GM23248 (cell line): Measurements from ENCODE around the gene ECI1. TPM values are rescaled to one million over a fixed set of nuclear protein-coding genes. Genes with fewer than 3 reads are reported as not detected.

Source experiments
- DNase-seq: peaks from one replicate; pipeline ENCODE4 v3.0.0-alpha.2; 2015
- H2AFZ ChIP-seq: fragments of 200-600 bp; sonication (generic); 2 replicates; pipeline ENCODE4 v1.6.1; 2016; ENCODE audit warnings: antibody characterized with exemption
- H3F3A ChIP-seq: fragments of 200-600 bp; sonication (generic); 2 replicates; pipeline ENCODE4 v1.6.1; 2016; ENCODE audit warnings: mild to moderate bottlenecking, antibody characterized with exemption, mixed run types; ENCODE audit not compliant: insufficient read depth
- H3K27ac ChIP-seq: fragments of 200-600 bp; sonication (generic); 2 replicates; pipeline ENCODE4 v1.5.1; 2016; ENCODE audit warnings: mild to moderate bottlenecking
- H3K27me3 ChIP-seq: fragments of 200-600 bp; sonication (generic); replicated peaks from 2 replicates; pipeline ENCODE4 v1.6.1; 2016; ENCODE audit warnings: mild to moderate bottlenecking; ENCODE audit not compliant: insufficient read depth
- H3K36me3 ChIP-seq: fragments of 200-600 bp; sonication (generic); 2 replicates; pipeline ENCODE4 v1.6.1; 2016; ENCODE audit warnings: low read depth, mild to moderate bottlenecking
- H3K4me1 ChIP-seq: fragments of 200-600 bp; sonication (generic); 2 replicates; pipeline ENCODE4 v1.6.1; 2016; ENCODE audit warnings: mild to moderate bottlenecking; ENCODE audit not compliant: insufficient read depth
- H3K4me2 ChIP-seq: fragments of 200-600 bp; sonication (generic); one replicate; pipeline ENCODE4 v1.6.1; 2016; ENCODE audit warnings: mild to moderate bottlenecking; ENCODE audit not compliant: unreplicated experiment
- H3K4me3 ChIP-seq: fragments of 200-600 bp; sonication (generic); 2 replicates; pipeline ENCODE4 v1.5.1; 2016; ENCODE audit warnings: mild to moderate bottlenecking
- H3K79me2 ChIP-seq: fragments of 200-600 bp; sonication (generic); 2 replicates; pipeline ENCODE4 v1.6.1; 2016; ENCODE audit warnings: mild to moderate bottlenecking; ENCODE audit not compliant: insufficient read depth
- H3K9ac ChIP-seq: fragments of 200-600 bp; sonication (generic); 2 replicates; pipeline ENCODE4 v1.6.1; 2016; ENCODE audit warnings: mild to moderate bottlenecking
- H3K9me2 ChIP-seq: fragments of 200-600 bp; sonication (generic); 2 replicates; pipeline ENCODE4 v1.6.1; 2016; ENCODE audit warnings: mixed run types, mild to moderate bottlenecking, moderate library complexity; ENCODE audit not compliant: insufficient read depth
- H3K9me3 ChIP-seq: fragments of 200-600 bp; sonication (generic); one replicate; pipeline ENCODE4 v1.6.1; 2017; ENCODE audit warnings: low read depth
- H4K20me1 ChIP-seq: fragments of 200-600 bp; sonication (generic); 2 replicates; pipeline ENCODE4 v1.6.0; 2016; ENCODE audit not compliant: insufficient read depth
- EZH2 ChIP-seq: fragments of 200-600 bp; sonication (generic); IDR thresholded peaks from 2 replicates; pipeline ENCODE4 v1.6.1; 2018; ENCODE audit warnings: antibody characterized with exemption, mild to moderate bottlenecking; ENCODE audit not compliant: insufficient read depth, poor library complexity, severe bottlenecking
- EZH2phosphoT487 ChIP-seq: fragments of 200-600 bp; sonication (generic); IDR thresholded peaks from 2 replicates; pipeline ENCODE4 v1.6.1; 2018; ENCODE audit warnings: antibody characterized with exemption, moderate library complexity, mild to moderate bottlenecking, low read depth; ENCODE audit not compliant: insufficient read depth
- WGBS, 2 experiments: methylation state at CpG; one replicate each; pipeline ENCODE4 v1.1.6; 2015 to 2017; ENCODE audit warnings: low lambda C conversion rate in 2 of 2, low coverage in 1 of 2; ENCODE audit errors: missing lambda C conversion rate in 2 of 2; 5-methylcytosine and 5-hydroxymethylcytosine counted together
- in situ Hi-C: fragments of 300-500 bp; cut with MboI; formaldehyde crosslinking; loops from 2 replicates; pipeline ENCODE4 v1.15.0; 2020
- polyA plus RNA-seq: library from polyadenylated mRNA; unstranded; fragments of >200 nt; fragmentation: Nextera tagmentation; extraction: Ambion mirVana; gene quantifications from 2 replicates; pipeline ENCODE4 v1.2.1, GENCODE V29; 2016
- total RNA-seq: library from RNA; depleted of rRNA; stranded (reverse); fragments of >200 nt; shearing (Covaris generic); gene quantifications from 2 replicates; pipeline ENCODE4 v1.2.3, GENCODE V29; 2014

The ECI1 gene
- total and polyA plus RNA-seq, 2 experiments from 2014 or later: 92.0 to 106 TPM

- Histone ChIP-seq H3K4me2 (no peak overlapping the region), H2AFZ (no peak overlapping the region), H3K79me2 (no peaks in the 10 kb centered on the region), H3K9ac (no peak overlapping the region), H3K9me3 (no peaks in the 10 kb centered on the region), H3K4me3 (no peak overlapping the region), H3F3A (no peaks in the 10 kb centered on the region), H3K36me3 (no peaks in the 10 kb centered on the region), H4K20me1 (no peaks in the 10 kb centered on the region), H3K27me3 (no peaks in the 10 kb centered on the region), H3K9me2 (no peaks in the 10 kb centered on the region), H3K4me1 (no peaks in the 10 kb centered on the region), H3K27ac (no peak overlapping the region)
- in situ Hi-C loops: no loop called here
- DNase-seq: no peak
- TF ChIP-seq EZH2 (no peak), EZH2phosphoT487 (no peak)
- WGBS, 2 experiments: 77 to 81% methylated on average over 23 to 24 of the region's 25 CpGs
Observed at GRCh38 chr16:2277466-2278271, 26.3 kb upstream of the ECI1 start.

GRCh38 chr16:2276368-2277195 is 25.2 kb upstream of the ECI1 start:
- TF ChIP-seq EZH2: no peak
- no peak for TF ChIP-seq EZH2phosphoT487
- no peak overlapping the region for H2AFZ ChIP-seq
- in situ Hi-C loops: no loop called here
- H3F3A ChIP-seq: no peaks in the 10 kb centered on the region
- DNase-seq: no peak
- no peak overlapping the region for H3K4me2 ChIP-seq
- H3K27me3 ChIP-seq: no peaks in the 10 kb centered on the region
- peaks cover 3% of the 10 kb centered on the region; the same call in 1 of the 2 replicates for H3K79me2 ChIP-seq
- H3K9me3 ChIP-seq: no peaks in the 10 kb centered on the region
- no peaks in the 10 kb centered on the region for H4K20me1 ChIP-seq
- WGBS, 2 experiments: 82 to 84% methylated on average over 24 to 26 of the region's 26 CpGs
- H3K9ac ChIP-seq: no peak overlapping the region
- no peaks in the 10 kb centered on the region for H3K9me2 ChIP-seq
- H3K4me3 ChIP-seq: no peak overlapping the region
- no peak overlapping the region for H3K27ac ChIP-seq
- no peaks in the 10 kb centered on the region for H3K4me1 ChIP-seq
- no peaks in the 10 kb centered on the region for H3K36me3 ChIP-seq

GRCh38 chr16:2275476-2276367 is 24.3 kb upstream of the ECI1 start:
- Histone ChIP-seq H3F3A (no peaks in the 10 kb centered on the region), H2AFZ (no peak overlapping the region), H3K27ac (no peak overlapping the region), H3K27me3 (no peaks in the 10 kb centered on the region), H3K9me3 (no peaks in the 10 kb centered on the region), H3K4me3 (no peak overlapping the region), H3K9ac (no peak overlapping the region), H3K9me2 (no peaks in the 10 kb centered on the region), H3K4me1 (no peaks in the 10 kb centered on the region), H4K20me1 (0 out of 2 replicates have a peak, but pooled peaks cover 3% of the 10 kb centered on the region), H3K4me2 (no peak overlapping the region), H3K36me3 (no peaks in the 10 kb centered on the region), H3K79me2 (peaks cover 12% of the 10 kb centered on the region)
- TF ChIP-seq EZH2phosphoT487 (no peak), EZH2 (no peak)
- no peak for DNase-seq
- WGBS, 2 experiments: 83 to 87% methylated on average over 30 of the region's 30 CpGs
- in situ Hi-C loops: no loop called here

- DNase-seq: no peak
- TF ChIP-seq EZH2: no peak
- TF ChIP-seq EZH2phosphoT487: no peak
- H4K20me1 ChIP-seq: 0 out of 2 replicates have a peak, but pooled peaks cover 3% of the 10 kb centered on the region
- H3K4me2 ChIP-seq: no peak overlapping the region
- peaks cover 5% of the 10 kb centered on the region for H3K4me1 ChIP-seq
- no peaks in the 10 kb centered on the region for H3K27me3 ChIP-seq
- no peaks in the 10 kb centered on the region for H3K9me3 ChIP-seq
- WGBS, 2 experiments: 79 to 82% methylated on average over 10 of the region's 10 CpGs
- no peak overlapping the region for H3K9ac ChIP-seq
- H3F3A ChIP-seq: peaks cover 4% of the 10 kb centered on the region; the same call in 1 of the 2 replicates
- peaks cover 30% of the 10 kb centered on the region for H3K79me2 ChIP-seq
- H3K36me3 ChIP-seq: no peaks in the 10 kb centered on the region
- no peak overlapping the region for H3K27ac ChIP-seq
- no peak overlapping the region for H2AFZ ChIP-seq
- H3K9me2 ChIP-seq: no peaks in the 10 kb centered on the region
- in situ Hi-C loops: no loop called here
- no peak overlapping the region for H3K4me3 ChIP-seq
Observed at GRCh38 chr16:2273931-2274330, 22.5 kb upstream of the ECI1 start.
